Thoracic aorta endothelial cell (primary cell): Measurements from ENCODE around the gene MLLT3. TPM values are rescaled to one million over a fixed set of nuclear protein-coding genes. Genes with fewer than 3 reads are reported as not detected.

Experiments
- small RNA-seq: library from RNA; depleted of rRNA; stranded (forward); fragments of <200 nt; gene quantifications from one replicate; pipeline ENCODE3, GENCODE V24; 2012
- total RNA-seq: library from RNA; depleted of rRNA; stranded (reverse); fragments of >200 nt; gene quantifications from 2 replicates; pipeline ENCODE4 v1.2.3, GENCODE V29; 2012

Gene MLLT3
- 8.6 and 12.4 TPM in 2 replicates for total RNA-seq

GRCh38 chr9:20622330-20623020 lies at the start of gene MLLT3:
TSS of gene MLLT3 (minus strand) at chr9:20622499.

Small RNAs within 50 kb of the gene (small RNA-seq; reads per million reads assigned to genes)
- gene MIR4473, result 1.1 reads per million, percentile 21 among the genes with 10 or more reads in this experiment
- not detected for gene MIR4474
- not detected for gene RNU4-26P

Other genes starting within 250 kb of the MLLT3 start
- gene FOCAD, start 61.8 kb upstream of the MLLT3 start, total RNA-seq, result 111 and 172 TPM in 2 replicates